HG02943 (cell line): ENCODE results near the gene KIRREL3.

Experiments
- ATAC-seq: cut with Tn5 transposase; IDR thresholded peaks from one replicate; pipeline ENCODE4 v1.9.1; 2021; ENCODE audit warnings: mild to moderate bottlenecking, low read depth, moderate library complexity; ENCODE audit not compliant: unreplicated experiment

Gene KIRREL3

DNA sequence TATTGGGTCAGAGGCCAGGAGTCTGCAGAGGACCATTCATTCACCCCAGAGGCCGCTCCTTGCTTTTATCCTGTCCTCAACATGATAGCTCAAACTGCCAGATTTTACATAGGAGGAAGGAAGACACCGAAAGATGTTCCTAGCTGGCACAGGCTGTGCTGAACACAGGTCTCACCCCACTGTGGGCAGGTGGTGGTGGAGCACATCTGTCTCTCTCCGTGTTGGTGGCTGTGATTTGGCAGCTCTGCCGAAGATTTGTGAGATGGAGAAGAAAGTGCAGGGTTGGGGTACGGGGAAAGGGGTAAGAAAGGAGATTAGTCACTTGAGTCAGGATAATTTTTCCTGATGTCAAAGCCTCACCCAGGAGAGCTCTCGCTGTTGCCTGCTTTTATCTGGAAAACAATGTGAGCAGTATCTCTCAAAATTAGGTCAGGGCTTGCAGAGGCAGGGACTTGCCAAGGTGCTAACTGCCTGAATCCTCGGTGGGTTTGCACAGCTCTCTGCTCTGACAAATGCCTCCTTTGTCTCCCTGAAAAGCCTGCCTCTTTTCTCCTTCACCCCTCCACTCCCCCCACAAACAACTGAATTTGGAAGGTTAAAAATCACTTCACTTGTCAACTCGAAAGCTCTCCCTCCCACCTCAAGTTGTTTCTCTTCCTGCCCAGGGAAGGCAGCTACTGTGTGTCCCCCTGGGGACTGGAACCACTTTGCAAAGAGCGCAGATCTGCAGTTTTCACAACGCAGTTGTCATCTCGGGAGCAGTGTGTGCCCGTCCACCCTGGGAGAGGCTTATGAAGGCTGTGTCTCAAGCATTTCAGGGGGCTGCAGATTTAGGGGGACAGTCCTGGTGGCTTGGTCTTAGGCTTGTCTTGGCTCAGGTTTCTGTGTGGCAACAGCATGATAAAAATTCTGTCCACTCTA lies 345.4 kb downstream of the KIRREL3 start:
- ATAC-seq: no peak

DNA sequence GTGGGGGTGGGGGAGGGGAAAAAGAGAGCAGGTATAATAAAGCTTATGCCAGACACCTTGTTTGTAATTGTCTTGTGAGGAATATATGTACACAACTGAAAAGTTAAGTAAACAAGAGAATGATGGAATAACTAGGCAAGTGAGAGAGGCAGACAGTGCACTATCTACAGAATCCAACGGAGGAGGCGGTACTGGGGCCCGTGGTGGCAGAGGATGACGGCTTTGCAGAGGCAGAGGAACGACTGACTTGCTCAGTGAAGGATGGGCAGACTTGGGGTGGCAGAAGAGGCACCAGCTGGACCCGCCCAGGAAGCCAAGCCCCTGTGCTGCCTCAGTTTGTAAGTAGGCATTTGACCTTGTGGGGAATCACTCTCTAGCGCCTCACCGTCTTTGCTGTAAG lies 347.5 kb downstream of the KIRREL3 start:
- ATAC-seq: no peak

DNA sequence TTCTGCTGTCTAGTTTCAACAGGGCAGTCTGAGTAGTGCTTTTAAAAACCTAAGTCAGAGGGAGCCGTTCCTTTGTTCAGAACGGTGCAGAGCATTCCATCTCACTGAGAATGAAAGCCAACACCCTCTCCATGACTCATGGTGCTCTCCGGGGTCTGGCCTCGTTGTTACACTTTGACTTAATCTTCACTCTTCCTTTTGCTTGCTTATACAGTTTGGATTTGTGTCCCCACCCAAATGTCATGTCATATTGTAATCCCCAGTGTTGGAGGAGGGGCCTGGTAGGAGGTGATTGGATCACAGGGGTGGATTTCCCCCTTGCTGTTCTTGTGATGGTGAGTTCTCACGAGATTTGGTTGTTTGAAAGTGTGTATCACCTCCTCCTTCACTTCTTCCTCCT lies 352.8 kb downstream of the KIRREL3 start:
- ATAC-seq: no peak

DNA sequence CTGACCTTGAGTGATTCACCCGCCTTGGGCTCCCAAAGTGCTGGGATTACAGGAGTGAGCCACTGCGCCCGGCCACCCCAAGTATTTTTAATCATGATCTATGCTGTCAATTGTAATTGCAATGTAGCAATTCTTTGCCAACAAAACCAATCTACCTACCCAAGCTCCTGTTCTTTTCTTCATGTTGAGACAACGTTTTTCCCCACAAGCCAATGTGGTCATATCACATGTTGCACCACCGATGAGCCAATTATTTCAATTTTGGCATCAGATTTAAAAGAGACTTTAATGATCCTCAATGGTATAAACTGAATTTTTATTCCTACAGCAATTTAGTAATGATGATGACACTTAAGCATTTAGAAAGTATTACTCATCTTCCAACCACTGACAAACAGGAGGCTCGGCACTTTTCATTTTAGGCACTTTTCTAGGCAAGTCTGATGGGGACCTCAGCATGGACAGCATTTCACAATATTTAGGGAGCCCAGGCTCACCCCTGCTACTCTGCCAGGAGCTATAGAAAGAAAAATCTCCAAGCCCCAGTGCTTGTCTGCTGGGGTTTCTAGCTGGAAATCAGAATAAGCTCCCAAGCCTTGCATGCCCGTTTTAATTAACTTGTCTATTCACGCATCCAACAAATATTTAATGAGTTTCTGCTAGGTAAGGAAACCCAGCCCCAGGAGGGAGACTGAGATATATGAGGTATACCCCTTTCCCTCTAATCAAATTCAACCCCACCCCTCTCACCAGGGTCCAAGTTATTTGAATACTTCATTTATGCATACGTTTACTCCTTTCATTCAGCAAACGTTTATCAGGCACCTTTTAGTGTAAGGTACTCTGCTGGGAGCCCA lies 353.6 kb downstream of the KIRREL3 start:
- ATAC-seq: no peak

DNA sequence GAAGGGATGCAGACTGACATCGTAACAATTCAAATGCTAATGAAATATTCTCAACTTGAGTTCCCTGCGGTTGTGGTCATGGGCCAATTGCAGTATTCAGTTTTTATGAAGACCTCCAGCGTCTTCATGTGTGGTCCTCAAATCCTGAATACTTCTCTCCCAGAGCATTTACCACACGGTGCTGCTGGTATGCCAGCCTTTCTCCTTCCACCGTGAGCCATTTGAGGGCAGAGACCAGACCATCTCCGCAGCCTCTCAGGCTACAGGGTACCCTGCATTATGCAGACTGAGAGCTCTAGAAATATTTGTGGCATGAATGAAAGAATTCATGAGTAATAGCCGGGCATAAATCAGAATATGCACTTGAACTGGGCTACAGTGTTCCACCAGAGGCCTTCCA lies 355.4 kb downstream of the KIRREL3 start:
- no peak for ATAC-seq

DNA sequence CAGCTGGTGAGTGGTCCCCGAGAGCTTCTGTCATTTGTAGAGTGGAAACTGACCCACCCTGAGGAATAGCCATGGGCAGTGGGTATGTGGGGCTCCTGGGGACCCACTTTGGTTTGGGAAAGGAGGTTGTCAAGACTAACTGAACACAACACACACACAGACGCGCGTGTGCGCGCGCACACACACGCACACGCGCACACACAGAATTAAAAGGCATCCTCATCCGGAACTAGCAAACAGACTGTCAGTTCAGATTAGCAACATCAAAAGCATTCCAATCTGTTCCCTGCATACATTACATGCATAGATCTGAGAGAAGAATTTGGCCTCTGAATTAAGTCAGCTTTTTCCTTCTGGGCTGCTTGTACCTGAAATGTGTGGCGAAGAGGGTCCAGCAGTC lies 360.4 kb downstream of the KIRREL3 start:
- no peak for ATAC-seq

DNA sequence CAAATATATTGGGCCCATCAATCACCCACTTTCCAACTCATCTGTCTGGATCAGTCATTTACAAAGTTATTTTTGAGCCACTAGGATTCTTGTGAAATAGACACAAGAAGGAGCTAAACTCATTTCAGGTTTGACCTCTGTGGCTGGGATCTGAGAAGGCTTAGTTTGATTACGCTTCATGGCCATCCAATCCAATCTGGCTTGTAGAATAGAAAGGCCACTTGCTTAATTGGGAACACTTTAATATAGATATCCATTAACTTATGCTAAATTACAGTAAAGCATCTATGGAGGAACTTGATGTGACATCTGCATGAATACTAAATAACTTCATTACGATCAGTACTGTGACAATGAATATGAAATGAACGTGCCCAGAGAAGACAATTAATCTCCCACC lies 360.9 kb downstream of the KIRREL3 start:
- ATAC-seq: no peak

DNA sequence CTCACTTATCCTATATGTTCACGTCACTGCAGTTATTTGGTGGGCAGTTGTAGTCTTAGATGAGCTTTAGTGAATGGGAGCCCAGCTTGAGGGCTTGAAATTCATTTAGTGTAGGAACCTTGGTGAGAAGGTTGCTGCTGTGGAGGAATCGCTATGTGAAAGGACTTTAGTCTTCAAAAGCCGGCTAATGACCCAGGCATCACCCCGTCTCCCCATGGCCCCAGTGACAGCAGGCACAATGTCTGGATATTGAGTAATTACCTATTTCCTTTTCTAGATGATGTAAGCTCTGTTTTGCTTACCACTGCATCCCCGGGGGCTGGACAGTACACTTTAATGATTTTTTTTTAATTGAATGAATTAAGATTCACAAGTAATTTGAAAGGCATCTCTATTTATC lies 361.9 kb downstream of the KIRREL3 start:
- no peak for ATAC-seq

DNA sequence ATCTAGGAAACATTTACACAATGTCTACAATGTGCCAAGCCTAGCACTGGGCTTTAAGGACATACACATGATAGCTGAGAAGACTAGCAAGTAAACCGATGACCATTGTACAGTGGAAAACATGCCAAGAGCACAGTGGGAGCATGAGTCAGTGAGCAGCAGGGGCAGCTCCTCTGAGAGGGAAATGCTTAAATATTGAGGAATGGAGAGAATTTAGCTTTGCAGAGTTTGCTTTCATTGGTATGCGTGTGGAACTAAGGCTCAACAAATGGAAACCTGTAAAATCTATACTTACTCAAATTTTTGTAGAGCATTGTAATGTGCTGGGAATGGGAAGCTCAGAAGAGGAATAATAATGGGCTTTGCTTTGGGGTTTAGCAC lies 362.8 kb downstream of the KIRREL3 start:
- ATAC-seq: no peak

DNA sequence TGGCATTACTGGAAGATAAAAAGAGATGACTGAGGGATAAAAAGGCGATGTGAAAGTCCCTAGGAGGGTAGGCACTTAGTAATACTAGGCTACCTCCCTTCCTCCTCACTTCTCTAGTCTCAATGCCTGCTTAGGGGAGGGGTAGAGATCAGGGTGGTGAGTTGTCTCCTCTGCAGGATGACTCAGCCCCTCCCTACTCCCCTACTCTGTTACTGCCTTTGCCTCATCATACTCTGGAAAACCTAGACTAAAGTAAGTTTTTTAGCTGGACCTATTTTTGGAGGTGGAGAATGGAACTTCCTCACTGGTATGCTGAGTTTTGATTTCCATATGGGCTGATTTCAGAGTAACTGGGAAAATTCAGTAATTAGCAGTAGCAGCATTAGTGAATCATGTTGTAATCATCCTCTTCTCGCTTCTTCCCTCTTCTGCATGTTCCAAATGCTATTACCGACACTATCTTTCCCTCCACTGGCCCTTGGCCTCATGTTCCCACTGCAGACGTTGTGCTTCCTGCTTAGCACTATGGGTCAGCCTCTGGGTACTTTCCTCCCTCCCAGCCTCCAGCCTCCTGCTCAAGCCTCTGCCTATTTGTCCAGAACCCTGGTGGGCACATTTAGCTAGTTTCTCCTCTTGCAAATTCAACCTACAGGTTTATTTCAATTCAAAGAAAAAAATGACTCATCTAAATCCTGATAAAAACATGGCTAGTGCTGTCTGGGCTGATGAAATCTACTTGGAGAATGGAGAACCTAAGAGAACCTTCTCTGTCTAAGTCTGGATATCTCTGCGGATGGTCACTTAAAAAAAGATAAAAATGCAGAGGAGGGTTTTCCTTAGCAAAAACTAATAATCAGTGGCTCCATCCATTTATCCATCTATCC lies 363.4 kb downstream of the KIRREL3 start:
- ATAC-seq: no peak

DNA sequence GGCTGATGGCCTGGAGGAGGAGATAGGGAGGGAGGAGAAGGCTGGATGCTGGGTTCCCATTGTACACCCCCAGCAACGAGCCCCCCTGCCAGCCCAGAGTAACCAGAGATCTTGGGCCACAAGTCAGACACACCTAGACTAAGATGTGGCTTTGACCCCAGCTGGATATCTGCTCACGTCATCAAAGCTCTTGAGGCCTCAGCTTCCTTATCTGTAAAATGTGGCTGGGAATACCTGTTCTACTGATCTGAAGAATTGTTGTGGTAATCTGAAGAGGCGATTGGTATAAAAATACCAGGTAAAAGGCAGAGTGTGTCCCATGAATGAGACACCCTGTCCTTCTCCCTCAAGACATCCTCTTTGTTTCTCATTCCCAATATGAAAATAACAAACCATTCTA lies 365.1 kb downstream of the KIRREL3 start:
- no peak for ATAC-seq

DNA sequence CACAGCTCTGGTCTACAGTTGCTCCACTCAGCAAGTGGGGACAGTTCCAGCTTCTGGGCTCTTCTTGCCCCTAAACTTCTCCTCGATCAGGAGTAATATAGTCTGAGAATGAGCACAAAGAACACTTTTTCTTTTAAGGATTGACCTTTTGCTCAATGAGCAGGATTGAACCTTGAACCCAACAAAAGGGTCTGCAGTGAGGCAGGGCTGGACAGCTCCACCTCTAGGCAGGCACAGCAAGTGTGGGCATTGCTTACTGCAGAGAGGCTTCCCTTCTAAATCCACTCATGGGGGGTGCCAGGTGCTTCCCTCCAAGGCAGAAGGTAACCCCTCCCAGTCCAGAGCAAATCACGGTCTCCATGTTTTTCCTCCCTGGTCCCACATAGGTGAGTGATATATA lies 365.6 kb downstream of the KIRREL3 start:
- ATAC-seq: no peak

DNA sequence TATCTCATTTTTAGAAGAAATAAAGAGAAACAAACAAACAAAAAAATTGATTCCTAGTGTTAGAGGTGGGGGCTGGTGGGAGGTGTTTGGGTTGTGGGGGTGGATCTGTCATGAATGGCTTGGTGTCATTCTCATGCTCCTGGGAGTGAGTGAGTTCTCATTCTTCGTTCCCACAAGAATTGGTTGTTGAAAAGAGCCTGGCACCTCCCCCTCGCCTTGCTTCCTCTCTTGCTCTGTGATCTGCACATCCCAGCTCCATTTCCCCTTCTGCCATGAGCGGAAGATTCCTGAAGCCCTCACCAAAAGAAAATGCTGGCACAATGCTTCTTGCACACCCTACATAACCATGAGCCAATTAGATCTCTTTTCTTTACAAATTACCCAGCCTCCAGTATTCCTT lies 367.2 kb downstream of the KIRREL3 start:
- ATAC-seq: no peak

DNA sequence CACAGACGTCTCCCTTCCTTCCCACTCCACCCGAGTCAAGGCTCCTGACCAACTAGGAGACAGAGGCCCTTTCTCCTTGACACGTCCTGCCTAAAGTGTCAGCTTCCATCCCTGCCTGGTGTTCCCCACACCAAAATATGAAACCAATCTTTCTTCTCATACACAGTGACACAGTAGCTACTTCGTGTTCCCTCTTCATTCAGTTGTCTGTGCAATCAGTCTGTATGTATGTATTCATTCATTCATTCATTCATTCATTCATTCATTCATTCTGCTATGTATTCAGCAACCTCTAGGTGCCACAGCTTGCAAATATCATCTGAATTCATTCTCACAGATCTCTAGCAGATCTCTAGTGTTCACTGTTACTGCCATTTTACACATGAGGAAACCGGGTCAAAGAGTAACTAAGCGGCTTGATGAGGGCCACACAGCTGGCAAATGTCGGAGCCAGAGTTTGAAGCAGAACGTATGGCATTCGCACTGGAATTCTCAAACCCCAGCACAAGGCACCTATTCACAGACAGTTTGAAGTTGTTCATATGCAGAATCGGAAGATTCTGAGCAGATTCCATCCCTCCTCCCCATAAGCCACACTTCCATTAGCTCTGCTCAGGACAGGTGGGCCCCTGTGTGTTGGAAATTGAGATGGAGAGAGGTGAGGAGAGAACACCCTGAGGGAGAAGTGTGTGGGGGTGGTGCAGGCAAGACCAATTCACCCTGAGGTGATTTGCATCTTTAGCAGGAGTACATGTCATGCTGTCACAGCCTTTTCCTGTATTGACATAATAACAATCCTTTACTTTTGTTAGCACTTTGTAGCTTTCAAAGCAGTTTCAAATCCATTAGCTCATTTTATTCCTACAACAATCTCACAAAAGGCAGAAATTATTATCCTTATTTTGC lies 369.4 kb downstream of the KIRREL3 start:
- ATAC-seq: no peak

DNA sequence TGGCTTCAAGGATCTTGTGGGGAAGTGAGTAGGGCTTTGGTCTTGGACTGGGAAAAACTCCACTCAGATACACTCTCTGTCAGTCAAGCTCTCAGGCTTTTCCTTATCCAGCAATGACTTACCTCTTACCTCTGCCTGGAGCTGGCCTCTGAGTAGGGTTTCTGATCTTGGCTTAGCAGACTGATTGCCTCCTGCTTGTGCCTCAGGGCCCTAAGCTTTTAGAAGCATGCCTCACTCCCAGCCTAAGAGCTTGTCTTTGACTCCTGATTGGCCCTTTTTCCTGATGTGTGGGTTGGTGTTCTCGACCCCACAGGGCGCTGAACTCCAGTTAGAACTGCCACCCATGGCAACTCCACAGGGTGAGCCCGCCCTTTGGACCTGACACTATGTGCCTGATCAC lies 370.1 kb downstream of the KIRREL3 start:
- ATAC-seq: no peak

DNA sequence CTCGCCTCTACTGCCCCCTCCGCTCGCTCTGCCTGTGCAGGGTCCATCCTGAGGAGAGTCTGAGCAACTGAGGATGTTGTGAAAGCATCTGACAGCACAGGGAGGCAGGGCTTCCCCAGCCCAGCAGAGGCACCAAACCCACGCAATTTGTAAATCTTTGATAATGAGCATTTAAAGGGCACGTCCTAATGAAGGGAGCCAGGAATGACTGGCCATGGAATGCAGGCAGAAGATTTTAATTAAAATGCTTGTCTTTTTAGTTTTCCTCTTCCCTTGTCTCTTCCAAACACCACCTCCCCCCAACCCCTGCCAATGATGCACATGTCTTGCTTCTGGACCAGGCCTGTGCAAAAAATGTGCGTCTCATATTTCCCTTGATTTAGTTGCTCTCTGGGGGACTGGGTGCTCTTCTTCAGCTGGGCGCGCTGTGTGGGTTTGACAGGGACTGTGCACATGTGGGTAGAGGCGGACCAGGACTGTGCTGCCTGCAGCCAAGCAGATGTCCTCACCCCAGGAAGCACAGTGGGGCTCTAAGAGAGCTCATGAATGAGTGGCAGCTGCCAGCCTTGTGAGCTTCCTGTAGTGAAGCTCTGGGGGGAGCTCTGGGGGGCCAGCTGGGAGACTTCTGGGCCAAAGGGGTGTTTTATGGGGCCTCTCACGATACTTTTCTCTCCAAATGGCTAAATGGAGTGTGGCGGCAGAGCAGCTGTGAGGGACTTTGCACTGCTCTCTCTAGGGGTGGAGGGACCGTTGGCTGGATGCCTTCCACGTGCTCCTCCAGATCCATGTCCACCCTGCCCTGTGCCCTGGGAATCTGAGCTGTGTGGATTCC lies 371.6 kb downstream of the KIRREL3 start:
- no peak for ATAC-seq

DNA sequence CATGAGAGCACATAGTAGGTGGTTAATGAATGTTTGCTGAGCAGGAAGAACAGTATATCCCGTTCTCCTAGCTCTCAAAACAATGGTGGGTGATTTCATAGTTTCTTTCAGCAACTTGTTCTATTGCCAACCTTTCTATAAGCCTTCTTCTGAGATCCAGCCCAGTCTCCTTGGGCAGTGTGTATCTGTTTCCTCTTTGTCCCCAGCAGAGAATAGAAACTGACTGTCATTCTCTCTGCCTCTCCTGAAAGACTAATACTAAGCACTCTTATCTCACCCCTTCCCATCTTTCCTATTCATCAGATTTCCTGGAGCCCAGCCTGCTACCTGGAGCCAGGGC lies 372.1 kb downstream of the KIRREL3 start:
- ATAC-seq: no peak

DNA sequence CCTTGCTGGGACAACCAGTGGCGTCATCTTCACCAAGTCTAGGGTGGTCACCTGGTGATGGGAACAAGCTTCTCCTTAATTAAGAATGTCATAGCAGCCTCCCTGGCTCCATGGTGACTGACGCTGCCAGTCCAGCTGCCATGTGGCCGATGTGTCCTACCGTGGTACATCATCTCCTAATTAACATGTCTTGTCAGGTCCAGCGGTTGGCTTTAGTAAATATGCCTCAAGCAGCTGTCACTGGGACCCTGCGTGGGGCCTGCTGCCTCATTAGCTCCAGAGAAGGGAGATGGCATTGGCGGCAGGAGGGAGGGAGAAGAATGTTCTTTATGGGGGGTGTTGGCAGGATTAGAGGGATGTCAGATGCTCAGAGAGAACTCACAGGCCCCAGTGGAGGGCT lies 373.1 kb downstream of the KIRREL3 start:
- ATAC-seq: no peak

DNA sequence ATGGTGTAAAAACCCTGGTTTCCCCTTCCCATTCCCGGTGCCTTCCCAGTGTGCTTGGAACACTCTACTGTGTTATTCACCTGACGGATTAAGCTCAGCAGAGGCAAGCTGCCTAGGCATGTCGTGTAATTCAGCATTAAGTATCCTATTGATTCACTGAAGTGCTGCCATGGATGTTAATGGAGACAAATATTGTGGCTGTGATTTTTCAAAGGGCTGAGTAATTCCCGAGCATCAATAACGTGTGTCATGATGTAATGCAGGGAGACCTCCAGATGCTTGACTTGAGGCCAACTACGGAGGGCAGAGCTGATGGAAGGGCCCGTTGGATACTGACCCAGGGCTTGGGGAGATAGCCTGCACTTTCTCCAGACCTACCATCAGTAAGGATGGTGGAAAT lies 376.1 kb downstream of the KIRREL3 start:
- ATAC-seq: no peak
